GM19324 (cell line): ENCODE results near the gene DHRSX.
"Not testable (repeated sequence)": the region's sequence is repeated elsewhere in the genome, so short reads cannot be mapped to it uniquely, and the experiment has no call there.

Experiments used
- ATAC-seq: cut with Tn5 transposase; IDR thresholded peaks from one replicate; pipeline ENCODE4 v1.9.1; 2021; ENCODE audit warnings: mild to moderate bottlenecking, moderate library complexity; ENCODE audit not compliant: unreplicated experiment, low FRiP score

Gene DHRSX

GRCh38 chrX:2434270-2435163 lies 66.3 kb downstream of the DHRSX start:
- ATAC-seq = no peak

DNA sequence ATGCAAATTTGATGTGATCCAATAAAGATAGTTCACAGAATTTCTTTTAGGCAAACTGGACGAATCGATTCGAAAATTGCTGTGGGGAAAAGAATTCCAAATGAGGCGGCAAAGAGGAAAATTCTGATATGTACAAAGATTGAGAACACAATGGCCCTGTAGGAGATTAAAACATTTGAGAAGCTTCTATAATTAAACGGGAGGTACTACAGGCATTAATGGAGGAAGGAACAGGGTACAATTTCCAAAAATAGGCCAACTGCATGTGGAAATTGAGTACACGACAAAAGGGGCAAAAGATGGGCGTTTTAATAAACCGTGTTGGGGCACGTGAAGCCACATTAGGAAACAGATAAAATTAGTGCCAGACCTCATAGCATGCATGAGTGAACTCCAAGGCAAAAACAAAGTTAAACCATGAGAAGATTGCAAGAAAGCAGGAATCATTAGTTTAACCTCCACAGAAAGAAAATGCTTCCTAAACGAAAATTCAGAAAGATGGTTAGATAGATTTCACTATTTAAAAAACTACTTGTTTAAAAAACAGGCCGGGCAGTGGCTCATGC lies 68.4 kb downstream of the DHRSX start:
- no peak for ATAC-seq

- ATAC-seq = no peak
Observed at GRCh38 chrX:2430265-2430825, 70.4 kb downstream of the DHRSX start.

DNA sequence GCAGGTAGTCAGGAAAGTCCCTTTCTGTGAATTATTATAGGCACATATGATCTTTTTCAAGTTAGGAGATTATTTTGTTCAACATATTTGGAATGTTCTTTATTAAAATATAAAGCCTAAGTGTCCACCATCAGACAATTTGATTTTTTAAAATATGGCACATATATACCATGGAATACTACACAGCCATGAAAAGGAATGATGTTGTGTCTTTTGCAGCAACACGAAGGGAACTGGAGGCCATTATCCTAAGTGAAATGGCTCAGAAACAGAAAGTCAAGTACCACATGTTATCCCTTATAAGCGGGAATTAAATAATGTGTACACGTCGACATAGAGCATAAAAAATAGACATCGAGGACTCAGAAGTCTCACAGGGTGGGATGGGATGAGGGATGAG lies 73.0 kb downstream of the DHRSX start:
- no peak for ATAC-seq

DNA sequence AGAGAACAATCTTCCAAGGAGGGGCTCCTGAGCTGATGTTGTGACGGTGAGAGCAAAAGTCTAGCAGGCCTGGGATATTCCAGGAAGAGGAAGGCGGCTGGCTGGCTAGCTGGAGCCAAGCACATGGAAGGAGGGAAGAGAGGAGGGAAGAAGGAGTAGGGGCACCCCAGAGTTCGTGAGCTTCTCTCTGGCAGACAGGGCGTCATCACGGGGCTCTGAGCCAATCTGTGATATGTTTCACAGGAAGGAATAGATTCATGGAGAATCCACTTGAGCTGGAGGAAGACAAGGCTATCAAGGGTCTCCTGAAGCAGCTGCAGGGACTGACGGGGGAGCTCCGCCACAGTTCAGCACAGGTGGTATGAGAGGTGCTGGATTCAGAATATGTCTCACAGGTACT lies 73.6 kb downstream of the DHRSX start:
- ATAC-seq = no peak

DNA sequence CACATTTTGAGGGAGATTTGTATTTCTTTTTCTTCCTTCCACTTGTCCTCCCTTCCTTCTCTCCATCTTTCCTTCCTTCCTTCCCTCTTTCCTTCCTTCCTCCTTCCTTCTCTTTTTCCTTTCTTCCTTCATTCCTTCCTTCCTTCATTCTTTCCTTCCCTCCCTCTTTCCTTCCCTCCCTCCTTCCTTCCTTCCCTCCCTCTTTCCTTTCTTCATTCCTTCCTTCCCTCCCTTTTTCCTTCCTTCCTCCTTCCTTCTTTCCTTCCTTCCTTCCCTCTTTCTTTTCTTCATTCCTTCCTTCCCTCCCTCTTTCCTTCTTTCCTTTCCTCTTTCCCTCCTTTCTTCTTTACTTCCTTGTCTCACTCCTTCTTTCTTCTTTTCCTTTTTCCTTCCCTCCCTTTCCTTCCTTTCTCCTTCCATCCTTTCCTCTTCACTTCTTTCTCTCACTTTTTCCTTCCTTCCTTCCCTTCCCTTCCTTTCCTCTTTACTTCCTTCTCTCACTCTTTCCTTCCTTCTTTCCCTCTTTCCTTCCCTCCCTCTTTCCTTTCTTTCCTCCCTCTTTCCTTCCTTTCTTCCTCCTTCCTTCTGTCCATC lies 74.4 kb downstream of the DHRSX start:
- ATAC-seq = no peak

DNA sequence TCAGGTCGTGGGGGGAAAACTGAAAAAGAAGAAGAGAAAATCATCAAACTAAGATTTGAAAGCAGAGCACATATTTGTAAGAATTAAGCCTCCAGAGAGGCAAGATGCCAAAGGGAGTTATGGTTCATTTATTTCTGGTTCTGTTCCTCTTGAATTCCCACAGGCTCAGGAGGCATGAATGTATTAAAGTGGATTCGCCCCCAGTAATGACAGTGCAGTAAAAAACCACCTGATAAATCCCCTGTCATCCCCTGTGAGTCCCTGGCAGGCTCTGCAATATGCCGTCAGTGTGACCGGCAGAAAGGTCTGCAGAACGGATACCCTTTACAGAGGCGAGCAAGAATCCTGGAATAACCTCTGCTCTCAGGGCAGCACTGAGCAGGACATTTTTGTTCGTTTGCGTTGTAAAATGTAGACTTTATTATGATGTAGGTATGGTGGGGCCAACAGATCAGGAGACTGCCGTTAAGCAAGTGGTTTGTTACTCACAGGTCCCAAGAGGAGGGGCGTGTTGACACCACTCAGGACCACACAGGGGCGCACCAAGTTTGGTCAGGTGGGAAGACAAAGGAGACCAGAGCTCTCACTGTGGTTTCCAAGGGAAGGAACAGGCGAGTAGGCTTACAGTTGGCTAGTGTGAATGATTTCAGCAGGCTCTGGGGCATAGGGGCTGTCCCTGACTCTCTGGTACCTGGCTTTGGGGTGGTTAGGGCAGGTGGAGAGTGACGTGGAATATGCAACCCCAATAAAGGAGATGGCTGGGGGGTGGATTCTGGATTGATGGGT lies 75.3 kb downstream of the DHRSX start:
- ATAC-seq = no peak

GRCh38 chrX:2424317-2424716 lies 76.5 kb downstream of the DHRSX start:
- no peak for ATAC-seq

DNA sequence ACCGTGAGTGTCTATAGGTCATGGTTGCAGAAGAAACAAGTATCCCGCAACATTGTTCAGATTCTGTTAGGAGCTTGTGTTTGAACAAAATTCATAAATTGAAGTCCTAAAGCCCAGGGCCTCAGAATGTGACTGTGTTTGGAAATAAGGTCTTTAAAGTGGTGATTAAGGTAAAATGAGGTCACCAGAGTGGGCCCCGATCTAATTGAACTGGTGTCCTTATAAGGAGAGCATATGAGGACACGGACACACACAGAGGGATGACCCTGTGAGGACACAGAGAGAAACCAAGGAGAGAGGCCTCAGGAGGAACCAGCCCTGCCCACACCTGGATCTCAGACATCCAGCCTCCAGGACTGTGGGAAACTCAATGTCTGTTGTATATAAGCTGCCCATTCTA lies 76.9 kb downstream of the DHRSX start:
- no peak for ATAC-seq

DNA sequence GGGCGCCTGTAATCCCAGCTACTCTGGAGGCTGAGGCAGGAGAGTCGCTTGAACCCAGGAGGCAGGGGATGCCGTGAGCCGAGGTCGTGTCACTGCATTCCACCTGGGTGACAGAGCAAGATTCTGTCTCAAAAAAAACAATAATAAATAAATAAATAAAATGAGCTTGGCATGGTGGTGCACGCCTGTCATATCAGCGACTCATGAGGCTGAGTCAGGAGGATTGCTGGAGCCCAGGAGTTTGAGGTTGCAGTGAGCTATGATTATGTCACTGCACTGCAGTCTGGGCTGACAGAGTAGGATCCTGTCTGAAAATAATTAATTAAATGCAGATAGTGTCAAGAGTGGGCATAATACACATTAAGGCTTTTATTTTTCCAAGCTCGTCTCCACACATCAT lies 77.5 kb downstream of the DHRSX start:
- ATAC-seq = no peak

- not testable (repeated sequence) for ATAC-seq
Observed at GRCh38 chrX:2419418-2419817, 81.4 kb downstream of the DHRSX start.

- ATAC-seq = no peak
Observed at GRCh38 chrX:2418000-2418399, 82.8 kb downstream of the DHRSX start.

GRCh38 chrX:2416851-2417604 lies 83.7 kb downstream of the DHRSX start:
- no peak for ATAC-seq

DNA sequence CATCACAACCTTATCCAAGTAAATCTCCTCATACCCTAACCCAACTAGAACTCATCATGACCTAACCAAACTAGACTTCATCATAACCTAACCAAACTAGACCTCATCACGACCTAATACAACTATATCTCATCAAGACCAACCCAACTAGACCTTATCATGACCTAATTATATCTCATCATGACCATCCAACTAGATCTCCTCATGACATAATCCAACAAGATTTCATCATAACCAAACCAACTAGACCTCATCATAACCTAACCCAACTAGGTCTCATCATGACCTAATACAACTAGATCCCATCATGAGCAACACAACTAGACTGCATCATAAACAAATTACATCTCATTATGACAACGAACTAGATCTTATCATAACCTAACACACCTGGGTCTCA lies 86.4 kb downstream of the DHRSX start:
- ATAC-seq = no peak

- ATAC-seq = no peak
Observed at GRCh38 chrX:2413969-2414368, 86.8 kb downstream of the DHRSX start.

- no peak for ATAC-seq
Observed at GRCh38 chrX:2412131-2412530, 88.6 kb downstream of the DHRSX start.

DNA sequence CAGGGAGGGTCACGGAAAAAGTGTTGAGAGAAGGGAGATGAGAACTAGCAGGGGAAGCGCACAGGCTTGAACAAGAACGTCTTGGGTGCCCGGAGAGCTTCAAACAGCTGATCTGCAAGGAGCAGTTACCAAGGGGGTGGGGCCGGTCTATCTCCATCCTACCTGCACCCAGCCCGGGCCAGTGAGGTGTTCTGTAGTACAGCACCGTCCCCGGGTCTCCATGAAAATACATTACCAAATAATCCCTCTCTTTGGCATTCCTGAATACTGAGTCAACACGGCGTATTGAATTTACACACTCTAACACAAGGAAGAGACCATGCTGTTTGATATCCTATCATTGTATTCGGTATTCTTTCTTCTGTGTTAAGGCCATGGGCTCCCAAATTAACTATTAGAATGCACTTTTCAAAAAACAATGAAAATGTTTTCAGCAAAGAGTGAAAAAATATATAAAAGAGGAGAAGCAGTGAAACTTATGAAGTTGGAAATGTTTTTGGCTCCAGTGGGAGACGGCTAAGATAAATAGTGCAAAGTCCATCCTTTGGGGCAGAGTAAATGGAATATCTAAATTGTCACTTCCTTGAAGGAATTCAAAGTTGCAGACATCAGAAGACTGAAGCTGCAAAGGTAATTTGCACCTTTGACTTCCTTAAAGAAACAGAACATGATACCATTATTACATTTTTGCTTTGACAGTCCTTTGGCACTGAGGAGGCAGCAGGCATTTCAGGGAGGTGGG lies 90.3 kb downstream of the DHRSX start:
- no peak for ATAC-seq

DNA sequence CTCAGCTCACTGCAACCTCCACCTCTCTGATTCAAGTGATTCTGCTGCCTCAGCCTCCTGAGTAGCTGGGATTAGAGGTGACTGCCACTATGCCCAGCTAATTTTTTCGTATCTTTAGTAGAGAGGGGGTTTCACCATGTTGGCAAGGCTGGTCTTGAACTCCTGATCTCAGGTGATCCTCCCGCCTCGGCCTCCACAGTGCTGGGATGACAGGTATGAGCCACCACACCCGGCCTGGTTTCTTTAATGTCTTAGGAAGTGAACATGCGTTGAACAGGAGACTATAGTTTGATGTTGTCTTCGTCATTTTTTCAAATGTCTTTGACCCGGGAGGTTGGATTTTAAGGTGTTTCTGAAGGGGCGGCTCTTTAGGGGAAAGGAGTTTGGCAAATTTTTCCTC lies 91.0 kb downstream of the DHRSX start:
- no peak for ATAC-seq

DNA sequence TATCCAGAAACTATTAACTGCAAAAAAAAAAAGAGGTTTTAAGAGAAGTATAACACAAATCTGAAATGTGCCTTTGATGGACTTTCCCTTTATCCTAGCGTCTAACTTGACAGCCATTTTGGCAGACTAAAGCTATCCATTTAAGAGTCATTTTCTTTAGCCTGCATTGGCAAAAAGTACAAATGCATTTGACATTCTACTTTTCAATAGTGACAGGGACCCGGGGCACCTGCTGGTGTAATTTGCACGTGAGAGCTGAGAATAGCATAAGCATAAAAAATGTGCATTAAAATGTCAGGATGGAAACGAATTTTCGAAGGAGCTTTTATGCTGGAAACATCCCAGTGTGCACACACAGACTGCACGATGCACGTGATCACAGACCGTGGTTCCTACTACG lies 91.9 kb downstream of the DHRSX start:
- ATAC-seq = no peak
